Activated CD8-positive, alpha-beta memory T cell treated with anti-CD3 and anti-CD28 coated beads, Interleukin-2, amount 50 U/mL, for 24 hours (primary cell): Measurements from ENCODE around the gene ATP13A3.

ENCODE experiments used
- DNase-seq: peaks from one replicate; pipeline ENCODE4 v3.0.0-alpha.2; 2020; ENCODE audit errors: extremely low read depth

ATP13A3 gene

GRCh38 chr3:194392576-194392975 is 94.2 kb downstream of the ATP13A3 start:
- no peak for DNase-seq

DNA sequence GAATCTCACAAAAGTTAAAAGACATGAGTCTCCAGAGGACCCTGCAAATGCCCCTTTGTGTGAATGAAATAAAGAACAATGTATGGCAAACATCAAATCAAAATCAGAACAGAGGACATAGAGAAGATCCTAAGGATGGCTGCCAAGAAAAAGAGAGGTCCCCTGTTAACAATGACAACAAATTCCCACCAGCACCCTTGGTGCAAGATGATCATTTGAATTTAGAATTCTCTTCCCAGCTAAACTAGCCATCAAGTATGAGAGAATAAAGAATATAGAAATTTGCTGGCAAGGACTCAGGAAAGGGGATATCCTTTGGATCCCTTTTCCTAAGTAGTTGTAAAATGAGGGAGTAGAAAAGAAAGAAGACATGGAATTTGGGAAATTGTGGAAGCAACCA is 96.0 kb downstream of the ATP13A3 start:
- DNase-seq: no peak

DNA sequence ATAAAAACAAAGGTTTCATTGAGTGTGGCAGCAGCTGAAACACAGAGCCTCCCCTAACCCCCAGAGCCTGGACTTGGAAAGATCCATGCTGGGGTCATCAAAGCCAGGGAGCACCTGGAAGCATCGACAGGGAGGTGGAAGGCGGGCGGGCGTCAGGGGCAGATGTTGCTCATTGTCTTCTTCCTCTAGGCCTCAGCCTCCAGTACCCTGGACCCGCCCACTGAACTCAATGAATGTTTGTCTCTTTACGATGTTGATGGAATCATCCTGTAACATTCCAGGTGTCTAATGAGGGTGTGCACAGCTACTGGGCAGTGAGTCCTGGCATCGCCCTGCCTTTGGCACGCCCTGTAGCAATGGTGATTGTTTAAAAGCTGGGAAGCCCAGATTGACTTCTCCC is 97.5 kb downstream of the ATP13A3 start:
- no peak for DNase-seq

- DNase-seq: no peak
Observed at GRCh38 chr3:194387926-194388418, 98.8 kb downstream of the ATP13A3 start.

- DNase-seq: no peak
Observed at GRCh38 chr3:194387276-194387675, 99.5 kb downstream of the ATP13A3 start.

- no peak for DNase-seq
Observed at GRCh38 chr3:194386648-194387047, 100.2 kb downstream of the ATP13A3 start.

DNA sequence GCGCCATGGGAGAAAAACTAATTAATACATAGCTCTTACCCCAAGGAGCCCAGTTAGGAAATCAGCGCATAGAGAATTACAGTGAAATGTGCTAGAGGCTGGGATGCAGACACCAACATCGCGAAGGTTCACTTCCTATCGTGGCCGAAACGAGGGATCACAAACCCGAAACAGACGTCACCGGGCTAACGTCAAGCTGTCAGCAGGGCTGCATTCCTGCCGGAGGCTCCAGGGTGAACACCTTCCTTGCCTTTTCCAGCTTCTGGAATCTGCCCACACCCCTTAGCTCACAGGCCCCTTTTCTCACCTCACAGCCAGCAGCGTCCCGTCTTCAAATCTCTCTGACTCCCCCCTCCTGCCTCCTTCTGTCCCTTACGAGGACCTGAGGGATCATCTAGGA is 100.7 kb downstream of the ATP13A3 start:
- DNase-seq: no peak

- no peak for DNase-seq
Observed at GRCh38 chr3:194384569-194385001, 102.2 kb downstream of the ATP13A3 start.

DNA sequence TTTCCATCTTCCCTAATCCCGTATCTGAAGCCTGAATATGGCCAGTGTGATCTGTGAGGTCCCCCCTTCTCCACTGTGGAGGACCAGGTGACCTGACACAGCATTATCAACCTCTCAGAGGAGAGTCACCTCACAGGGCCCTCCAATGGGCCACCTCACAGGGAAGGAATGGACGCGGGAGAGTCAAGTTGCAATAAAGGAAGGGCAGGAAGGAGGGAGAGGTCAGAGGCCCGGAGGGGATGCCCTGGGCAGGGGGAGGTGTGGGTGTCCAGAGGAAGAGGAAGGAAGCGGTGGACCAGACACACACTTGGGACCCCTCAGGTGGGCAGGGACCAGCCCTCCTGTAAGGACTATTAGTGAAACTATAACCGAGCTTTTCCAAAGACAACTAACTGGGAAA is 102.6 kb downstream of the ATP13A3 start:
- DNase-seq: no peak

GRCh38 chr3:194383276-194383940 is 103.4 kb downstream of the ATP13A3 start:
- DNase-seq: no peak

- DNase-seq: no peak
Observed at GRCh38 chr3:194382892-194383223, 103.9 kb downstream of the ATP13A3 start.

DNA sequence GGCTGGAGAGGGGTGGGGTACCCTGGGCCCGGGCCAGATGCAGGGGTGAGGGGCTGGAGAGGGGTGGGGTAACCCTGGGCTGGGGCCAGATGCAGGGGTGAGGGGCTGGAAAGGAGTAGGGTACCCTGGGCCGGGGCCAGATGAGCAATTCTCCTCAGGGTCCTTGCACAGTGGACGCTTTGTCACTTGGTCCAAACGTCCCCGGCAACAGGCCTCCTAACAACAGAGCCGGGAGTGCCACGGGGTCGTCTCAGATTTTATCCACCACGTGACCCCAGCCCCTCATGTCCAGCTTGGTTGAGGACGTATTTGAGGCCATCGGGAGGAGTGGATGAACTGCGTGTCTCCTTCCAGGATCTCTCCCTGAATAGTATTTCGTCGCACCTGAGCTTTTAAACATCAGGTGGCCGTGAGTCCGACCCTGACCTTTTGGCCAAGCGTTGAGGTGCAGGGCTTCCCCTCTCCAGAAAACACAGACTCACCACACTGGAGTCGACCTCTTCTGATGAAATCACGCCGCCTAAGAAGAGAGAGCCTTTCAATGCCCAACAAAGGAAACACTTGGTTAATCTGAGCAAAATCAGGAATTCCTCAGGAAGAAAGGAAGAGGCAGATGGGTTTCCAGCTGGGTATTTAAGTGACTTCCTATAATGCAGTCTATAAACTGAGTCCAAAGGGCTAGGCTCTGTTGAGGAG is 104.5 kb downstream of the ATP13A3 start:
- DNase-seq: no peak

DNA sequence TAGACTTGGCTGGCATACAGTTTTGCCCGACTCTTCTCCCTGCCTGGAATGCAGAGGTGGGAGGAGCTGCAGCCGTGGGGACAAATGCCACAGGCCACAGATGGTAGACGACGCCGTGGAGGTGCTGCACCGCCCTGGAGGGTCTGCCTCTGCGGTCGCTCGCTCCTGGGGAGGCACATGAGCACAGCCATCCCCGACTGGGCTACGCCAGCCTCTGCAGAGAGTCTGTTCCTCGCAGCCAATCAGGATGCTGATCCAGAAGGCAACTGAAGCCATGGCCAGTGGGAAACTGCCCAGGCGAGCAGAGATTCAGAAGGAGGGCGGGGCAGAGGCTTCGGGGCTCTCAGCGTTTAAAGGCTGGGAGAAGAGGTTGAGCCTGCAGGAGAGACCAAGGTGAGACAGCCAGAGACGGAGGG is 105.3 kb downstream of the ATP13A3 start:
- DNase-seq: no peak

- no peak for DNase-seq
Observed at GRCh38 chr3:194380326-194380725, 106.5 kb downstream of the ATP13A3 start.

DNA sequence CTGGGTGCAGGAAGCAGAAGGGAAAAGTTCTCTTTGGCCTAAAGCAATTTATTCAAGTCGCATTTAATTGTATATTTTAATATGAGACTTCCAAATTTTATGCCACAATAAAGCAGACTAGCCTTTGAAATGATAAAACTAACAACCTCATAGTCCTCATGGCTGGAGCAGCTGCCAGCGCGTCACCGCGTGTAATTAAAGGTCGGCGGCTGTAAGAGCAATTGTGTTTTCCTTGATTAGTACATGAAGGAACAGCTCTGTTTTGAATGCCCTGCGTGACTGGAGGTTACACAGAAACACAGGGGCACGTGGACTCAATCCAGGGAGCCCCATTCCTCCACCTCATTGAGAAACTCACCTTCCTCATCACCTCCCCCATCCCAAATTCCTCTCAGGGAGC is 107.2 kb downstream of the ATP13A3 start:
- DNase-seq: no peak

- DNase-seq: no peak
Observed at GRCh38 chr3:194379231-194379630, 107.6 kb downstream of the ATP13A3 start.

GRCh38 chr3:194377708-194378107 is 109.1 kb downstream of the ATP13A3 start:
- no peak for DNase-seq

- no peak for DNase-seq
Observed at GRCh38 chr3:194376241-194376560, 110.6 kb downstream of the ATP13A3 start.

DNA sequence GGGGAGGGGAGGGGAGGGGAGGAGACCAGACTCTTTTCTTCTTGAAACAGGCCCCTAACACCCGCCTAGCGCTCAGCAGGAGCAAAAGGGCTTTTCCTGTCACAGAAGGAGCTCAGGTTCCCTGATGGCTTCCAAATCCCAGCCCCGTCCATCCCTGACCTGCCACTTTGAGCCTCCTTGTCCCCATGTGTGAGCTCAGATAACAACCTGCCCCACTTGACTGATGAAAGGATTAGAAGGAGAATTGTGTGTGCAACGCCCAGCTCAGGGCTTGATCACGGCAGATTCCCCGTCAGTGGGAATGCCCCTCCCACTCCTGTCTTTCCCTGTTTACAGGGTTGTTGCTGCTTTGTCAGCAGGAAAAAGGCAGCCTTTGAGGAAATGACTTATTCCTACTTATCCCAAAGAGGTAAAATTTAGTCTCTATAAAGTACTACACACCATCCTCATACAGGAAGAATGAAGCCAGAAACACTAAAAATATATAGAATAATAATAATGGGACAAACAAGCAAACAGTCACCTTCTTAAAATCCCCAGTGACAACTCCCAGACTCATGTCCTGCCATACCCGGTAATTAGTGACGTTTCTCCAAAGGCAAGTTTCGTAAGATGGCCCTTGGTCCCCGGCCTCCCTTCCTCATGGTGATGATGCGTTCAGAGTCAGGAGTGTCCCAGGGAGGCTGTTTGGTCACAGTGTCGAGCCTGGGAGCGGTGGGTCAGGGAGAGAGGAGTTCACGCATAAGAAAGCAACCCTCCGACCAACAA is 111.1 kb downstream of the ATP13A3 start:
- DNase-seq: no peak

DNA sequence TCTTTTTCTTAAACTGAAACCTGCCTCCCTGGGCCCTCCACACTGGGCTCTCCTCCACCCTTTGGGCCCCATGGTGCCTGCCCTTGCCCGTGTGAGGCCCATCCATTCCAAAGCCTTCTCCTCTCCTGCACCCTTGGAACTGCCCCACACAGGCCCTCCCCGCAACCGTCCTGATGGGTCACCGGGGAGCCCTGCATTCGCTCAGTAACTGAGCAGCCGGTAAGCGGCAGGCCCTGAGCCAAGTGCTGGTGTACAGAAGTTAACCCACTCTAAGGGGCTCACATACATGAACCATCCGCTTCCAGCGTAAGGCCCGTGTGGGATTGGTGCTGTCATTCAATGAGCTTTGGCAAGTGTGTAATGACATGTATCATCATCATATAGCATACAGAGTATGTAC is 111.9 kb downstream of the ATP13A3 start:
- DNase-seq: no peak

- no peak for DNase-seq
Observed at GRCh38 chr3:194373899-194374298, 112.9 kb downstream of the ATP13A3 start.

DNA sequence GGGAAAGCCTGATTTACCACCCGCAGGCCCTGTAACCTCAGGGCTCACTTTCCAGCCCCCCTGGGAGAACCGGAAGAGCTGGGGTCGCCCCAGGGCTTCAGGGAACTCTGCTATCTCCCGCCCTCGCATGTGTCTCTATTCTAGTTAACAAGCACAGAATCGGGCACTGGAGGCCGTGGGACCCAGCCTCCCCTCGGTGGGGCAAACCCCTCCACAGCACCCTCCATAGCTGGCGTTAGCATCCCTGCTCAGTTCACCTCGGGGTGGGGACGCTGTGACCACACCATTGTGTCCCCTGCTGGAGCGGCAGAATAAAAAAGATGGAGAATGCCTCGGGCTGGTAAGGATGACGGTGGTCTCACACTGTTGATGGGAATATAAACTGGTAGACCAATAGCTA is 113.8 kb downstream of the ATP13A3 start:
- no peak for DNase-seq

- DNase-seq: no peak
Observed at GRCh38 chr3:194370753-194371152, 116.0 kb downstream of the ATP13A3 start.
